ENCODE results near the gene MAP1B. TPM values are rescaled to one million over a fixed set of nuclear protein-coding genes. Genes with fewer than 3 reads are reported as not detected.

The MAP1B gene
- total RNA-seq, 1 donor from 2014 or later = 1,059 TPM

- peaks cover 0 to 12% of the 10 kb centered on the region in 2 donors for H3K36me3 ChIP-seq
- no peak for TF ChIP-seq CTCF (IDR thresholded peaks at IDR 0.05)
- no peak overlapping the region for H3K4me3 ChIP-seq
- H3K27ac ChIP-seq = peak overlapping the region; percentile 93 to 95
- DNase-seq (ENCODE audit: low spot score in 2 of 2) = no peak
- intact Hi-C loops (cut with DNase I) = loop anchor here (10.0 kb wide), 1 partner anchor 297 kb away; no protein-coding TSS in a partner anchor
- H3K27me3 ChIP-seq = no peaks in the 10 kb centered on the region
- H3K4me1 ChIP-seq = peaks cover 35 to 91% of the 10 kb centered on the region in 2 donors
- H3K9me3 ChIP-seq = no peaks in the 10 kb centered on the region
Measured at GRCh38 chr5:72147569-72147968, 40.3 kb downstream of the MAP1B start.

- Histone ChIP-seq H3K27ac (peak overlapping the region; percentile 93 to 95), H3K4me3 (peak overlapping the region in 1 of 2 donors; percentile 6), H3K4me1 (peaks cover 39 to 91% of the 10 kb centered on the region in 2 donors), H3K9me3 (no peaks in the 10 kb centered on the region), H3K27me3 (no peaks in the 10 kb centered on the region), H3K36me3 (peaks cover 0 to 12% of the 10 kb centered on the region in 2 donors)
- peak in 2 of 3 experiments; percentile 31 to 47 for TF ChIP-seq CTCF (IDR thresholded peaks at IDR 0.05)
- intact Hi-C loops (cut with DNase I) = loop anchor here (5.0 to 10.0 kb wide), 3 partner anchors 98 to 295 kb away; no protein-coding TSS in a partner anchor
- DNase-seq (ENCODE audit: low spot score in 2 of 2) = no peak
Measured at GRCh38 chr5:72149742-72150141, 42.5 kb downstream of the MAP1B start.

DNA sequence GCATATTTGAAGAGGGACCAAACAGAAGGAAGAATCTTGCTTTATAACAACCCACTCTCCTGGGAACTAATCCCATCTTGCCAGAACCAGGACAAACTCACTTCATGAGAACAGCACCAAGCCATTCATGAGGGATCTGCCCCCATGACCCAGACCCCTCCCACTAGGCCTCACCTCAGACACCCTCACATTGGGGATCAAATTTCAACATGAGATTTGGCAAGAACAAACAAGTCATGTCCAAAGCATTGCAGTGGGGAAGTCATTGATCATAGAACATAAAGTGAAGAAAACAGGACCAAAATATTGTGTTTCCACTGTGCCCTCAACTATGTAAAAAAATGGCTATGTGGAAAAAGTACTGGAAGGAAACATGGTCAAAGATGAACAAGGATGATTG is 43.9 kb downstream of the MAP1B start:
- no peaks in the 10 kb centered on the region for H3K9me3 ChIP-seq
- peaks cover 0 to 12% of the 10 kb centered on the region in 2 donors for H3K36me3 ChIP-seq
- intact Hi-C loops (cut with DNase I) = loop anchor here (5.0 kb wide), 2 partner anchors 96 to 156 kb away; no protein-coding TSS in a partner anchor
- H3K4me3 ChIP-seq = no peak overlapping the region
- no peaks in the 10 kb centered on the region for H3K27me3 ChIP-seq
- DNase-seq (ENCODE audit: low spot score in 2 of 2) = no peak
- no peak for TF ChIP-seq CTCF (IDR thresholded peaks at IDR 0.05)
- H3K27ac ChIP-seq = peak overlapping the region; percentile 93 to 95
- H3K4me1 ChIP-seq = peaks cover 34 to 91% of the 10 kb centered on the region in 2 donors

DNA sequence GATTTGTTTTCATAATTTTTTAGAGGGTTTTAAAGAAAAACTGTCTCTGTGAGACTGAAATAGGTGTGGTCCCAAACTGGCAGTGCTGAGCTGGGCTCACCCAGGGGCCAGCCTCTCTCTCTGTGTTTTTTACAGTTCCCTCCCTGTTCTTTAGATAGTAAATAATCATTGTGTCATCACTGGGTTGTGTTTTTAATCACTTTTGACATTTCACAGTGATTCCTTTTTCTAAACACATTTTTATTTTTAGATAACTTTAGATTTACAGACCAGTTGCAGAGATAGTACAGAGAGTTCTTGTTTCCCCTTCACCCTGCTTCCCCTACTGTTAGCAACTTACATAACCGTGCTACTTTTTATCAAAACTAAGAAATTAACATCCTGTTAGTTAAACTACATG is 44.4 kb downstream of the MAP1B start:
- no peak for TF ChIP-seq CTCF (IDR thresholded peaks at IDR 0.05)
- Histone ChIP-seq H3K27me3 (no peaks in the 10 kb centered on the region), H3K36me3 (peaks cover 0 to 12% of the 10 kb centered on the region in 2 donors), H3K27ac (peak overlapping the region; percentile 93 to 95), H3K4me1 (peaks cover 30 to 91% of the 10 kb centered on the region in 2 donors), H3K9me3 (no peaks in the 10 kb centered on the region), H3K4me3 (no peak overlapping the region)
- DNase-seq (ENCODE audit: low spot score in 2 of 2) = no peak
- intact Hi-C loops (cut with DNase I) = loop anchor here (5.0 kb wide), 2 partner anchors 96 to 156 kb away; no protein-coding TSS in a partner anchor

- H3K9me3 ChIP-seq = no peaks in the 10 kb centered on the region
- H3K4me1 ChIP-seq = peaks cover 34 to 89% of the 10 kb centered on the region in 2 donors
- peak overlapping the region; percentile 93 to 95 for H3K27ac ChIP-seq
- intact Hi-C loops (cut with DNase I) = loop anchor here (5.0 kb wide), 2 partner anchors 95 to 155 kb away; no protein-coding TSS in a partner anchor
- no peak for TF ChIP-seq CTCF (IDR thresholded peaks at IDR 0.05)
- DNase-seq (ENCODE audit: low spot score in 2 of 2) = no peak
- no peak overlapping the region for H3K4me3 ChIP-seq
- H3K36me3 ChIP-seq = peaks cover 0 to 8% of the 10 kb centered on the region in 2 donors
- H3K27me3 ChIP-seq = no peaks in the 10 kb centered on the region
Measured at GRCh38 chr5:72152545-72152944, 45.3 kb downstream of the MAP1B start.
